Activated naive CD4-positive, alpha-beta T cell treated with anti-CD3 and anti-CD28 coated beads, Interleukin-2, amount 10 ng/mL, durations not matched to agents 7 days and 5 days (primary cell): ENCODE results near the gene ZNF83.
"Not testable (repeated sequence)": the region's sequence is repeated elsewhere in the genome, so short reads cannot be mapped to it uniquely, and the experiment has no call there.

Experiments used
- CTCF ChIA-PET: fragments of 350-600 bp; sonication (Branson Sonifier 250); formaldehyde crosslinking; loops from one replicate; lab custom pipeline; 2021; ENCODE audit warnings: antibody characterized with exemption; lab: Charles Lee
- DNase-seq: peaks from one replicate; pipeline ENCODE4 v3.0.0-alpha.2; 2020
- H3K27ac Mint-ChIP-seq: one replicate; pipeline ENCODE4 v1.8.0; 2021; ENCODE audit warnings: mild to moderate bottlenecking, moderate library complexity, mixed read lengths
- H3K27me3 Mint-ChIP-seq: one replicate; pipeline ENCODE4 v1.8.0; 2021; ENCODE audit warnings: mild to moderate bottlenecking, mixed read lengths
- H3K36me3 Mint-ChIP-seq: one replicate; pipeline ENCODE4 v1.8.0; 2021; ENCODE audit warnings: mixed read lengths
- H3K4me1 Mint-ChIP-seq: one replicate; pipeline ENCODE4 v1.8.0; 2021; ENCODE audit warnings: mixed read lengths
- H3K4me3 Mint-ChIP-seq: one replicate; pipeline ENCODE4 v1.8.0; 2021; ENCODE audit warnings: mild to moderate bottlenecking, moderate library complexity, mixed read lengths
- H3K9me3 Mint-ChIP-seq: one replicate; pipeline ENCODE4 v1.8.0; 2021; ENCODE audit warnings: mixed read lengths

ZNF83 gene

GRCh38 chr19:52570000-52570861, 67.9 kb downstream of the ZNF83 start, which contains the start of gene ZNF701:
TSS of gene ZNF701 (plus strand) at chr19:52570287. CDS start at chr19:52574148, 3,861 bp downstream.
- H3K36me3 Mint-ChIP-seq: peaks cover 69% of the 10 kb centered on the region
- CTCF ChIA-PET: no interaction called here

GRCh38 chr19:52569638-52569999, 68.5 kb downstream of the ZNF83 start:
- H3K27me3 Mint-ChIP-seq, DNase-seq, CTCF ChIA-PET: not testable (repeated sequence)
- Mint-ChIP-seq H3K4me1 (peaks cover 36% of the 10 kb centered on the region), H3K36me3 (peaks cover 65% of the 10 kb centered on the region), H3K9me3 (peaks cover 53% of the 10 kb centered on the region), H3K4me3 (peak overlapping the region; percentile 77), H3K27ac (peak overlapping the region; percentile 93)

More at GRCh38 chr19:52570000-52570861, 67.9 kb downstream of the ZNF83 start, which contains the start of gene ZNF701:
- peak within 1 kb of the TSS; percentile 93 for H3K27ac Mint-ChIP-seq
- H3K9me3 Mint-ChIP-seq: peaks cover 51% of the 10 kb centered on the region
- peak; percentile 96 for DNase-seq
- H3K4me1 Mint-ChIP-seq: peaks cover 36% of the 10 kb centered on the region
- H3K4me3 Mint-ChIP-seq: peak within 1 kb of the TSS; percentile 77
- H3K27me3 Mint-ChIP-seq: no peaks in the 10 kb centered on the region

- CTCF ChIA-PET: interaction anchor here (0.5 kb wide), 1 partner anchor 47 kb away, joined by 3 read pairs; no protein-coding TSS in a partner anchor
- Mint-ChIP-seq H3K27me3 (no peaks in the 10 kb centered on the region), H3K9me3 (peaks cover 60% of the 10 kb centered on the region), H3K36me3 (peaks cover 65% of the 10 kb centered on the region), H3K27ac (no peak overlapping the region), H3K4me3 (no peak overlapping the region), H3K4me1 (peaks cover 31% of the 10 kb centered on the region)
- no peak for DNase-seq
These were observed 70.2 kb downstream of the ZNF83 start for GRCh38 chr19:52567921-52568320.

- no peak for DNase-seq
- H3K27me3 Mint-ChIP-seq: no peaks in the 10 kb centered on the region
- H3K27ac Mint-ChIP-seq: no peak overlapping the region
- CTCF ChIA-PET: interaction anchor here (1.0 to 1.2 kb wide), 2 partner anchors 22 to 40 kb away, joined by 3 read pairs; partner anchors contain the start of gene ZNF808
- peaks cover 62% of the 10 kb centered on the region for H3K9me3 Mint-ChIP-seq
- H3K4me1 Mint-ChIP-seq: peaks cover 19% of the 10 kb centered on the region
- H3K36me3 Mint-ChIP-seq: peaks cover 66% of the 10 kb centered on the region
- no peak overlapping the region for H3K4me3 Mint-ChIP-seq
These were observed 71.6 kb downstream of the ZNF83 start for GRCh38 chr19:52566588-52566987.

- DNase-seq: no peak
- CTCF ChIA-PET: interaction anchor here (1.2 kb wide), 1 partner anchor 39 kb away, joined by 3 read pairs; the partner anchor contains the start of gene ZNF808
- H3K36me3 Mint-ChIP-seq: peaks cover 66% of the 10 kb centered on the region
- peaks cover 63% of the 10 kb centered on the region for H3K9me3 Mint-ChIP-seq
- peaks cover 15% of the 10 kb centered on the region for H3K4me1 Mint-ChIP-seq
- no peak overlapping the region for H3K27ac Mint-ChIP-seq
- H3K27me3 Mint-ChIP-seq: no peaks in the 10 kb centered on the region
- no peak overlapping the region for H3K4me3 Mint-ChIP-seq
These were observed 72.0 kb downstream of the ZNF83 start for GRCh38 chr19:52566121-52566520.
